Sigmoid colon (tissue), 4 donors: ENCODE data around the gene IL17C.

Source experiments
- EP300 ChIP-seq, 4 donors: sonication (generic); formaldehyde crosslinking; IDR thresholded peaks; one replicate each; pipeline ENCODE4 v1.6.1; 2017; ENCODE audit warnings: antibody characterized with exemption in 4 of 4
- POLR2A ChIP-seq, 2 donors: fragments of 450-650 bp; IDR thresholded peaks; one replicate each; pipeline ENCODE4 v1.6.1; 2016; ENCODE audit warnings: antibody characterized with exemption in 2 of 2, mild to moderate bottlenecking in 2 of 2, moderate library complexity in 2 of 2

- TF ChIP-seq POLR2A (IDR thresholded peaks at IDR 0.05), result no peak
- TF ChIP-seq EP300 (IDR thresholded peaks at IDR 0.05), result no peak
Measured at GRCh38 chr16:88600539-88600896, 37.9 kb upstream of the IL17C start.
